Measurements from ENCODE around the gene SLC25A26. TPM values are rescaled to one million over a fixed set of nuclear protein-coding genes. Genes with fewer than 3 reads are reported as not detected.

SLC25A26 gene
- total RNA-seq, 1 donor from 2014 or later, result 39.0 TPM

DNA sequence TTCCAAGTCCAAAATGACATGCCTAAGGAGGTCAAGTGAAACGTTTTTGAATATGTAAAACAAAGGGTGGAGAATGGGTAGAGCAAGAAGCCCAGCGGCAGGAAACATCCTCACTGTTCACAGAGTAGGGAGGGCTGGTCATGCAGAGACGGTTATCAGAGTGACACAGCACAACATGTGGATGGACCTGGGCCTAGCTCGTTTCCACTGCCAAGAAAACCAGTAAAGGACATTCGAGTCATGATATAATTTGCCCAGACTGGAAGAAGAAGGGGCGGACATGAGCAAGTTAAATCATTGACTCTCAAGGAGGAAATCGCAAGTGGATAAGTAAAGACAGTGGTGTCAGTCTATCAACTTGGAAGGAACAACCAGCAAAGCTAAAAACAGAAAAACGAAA, 190.7 kb downstream of the SLC25A26 start:
- no peak for DNase-seq (ENCODE audit: low read depth)
- Histone ChIP-seq H3K4me3 (ENCODE audit: low read depth, low read length) (no peak overlapping the region), H3K27me3 (ENCODE audit: control insufficient read depth, insufficient read depth, low read length) (no peaks in the 10 kb centered on the region), H3K36me3 (ENCODE audit: control insufficient read depth, insufficient read depth, low read length) (peaks cover 11% of the 10 kb centered on the region)
- no peak for FAIRE-seq
- TF ChIP-seq, protein P1, sequence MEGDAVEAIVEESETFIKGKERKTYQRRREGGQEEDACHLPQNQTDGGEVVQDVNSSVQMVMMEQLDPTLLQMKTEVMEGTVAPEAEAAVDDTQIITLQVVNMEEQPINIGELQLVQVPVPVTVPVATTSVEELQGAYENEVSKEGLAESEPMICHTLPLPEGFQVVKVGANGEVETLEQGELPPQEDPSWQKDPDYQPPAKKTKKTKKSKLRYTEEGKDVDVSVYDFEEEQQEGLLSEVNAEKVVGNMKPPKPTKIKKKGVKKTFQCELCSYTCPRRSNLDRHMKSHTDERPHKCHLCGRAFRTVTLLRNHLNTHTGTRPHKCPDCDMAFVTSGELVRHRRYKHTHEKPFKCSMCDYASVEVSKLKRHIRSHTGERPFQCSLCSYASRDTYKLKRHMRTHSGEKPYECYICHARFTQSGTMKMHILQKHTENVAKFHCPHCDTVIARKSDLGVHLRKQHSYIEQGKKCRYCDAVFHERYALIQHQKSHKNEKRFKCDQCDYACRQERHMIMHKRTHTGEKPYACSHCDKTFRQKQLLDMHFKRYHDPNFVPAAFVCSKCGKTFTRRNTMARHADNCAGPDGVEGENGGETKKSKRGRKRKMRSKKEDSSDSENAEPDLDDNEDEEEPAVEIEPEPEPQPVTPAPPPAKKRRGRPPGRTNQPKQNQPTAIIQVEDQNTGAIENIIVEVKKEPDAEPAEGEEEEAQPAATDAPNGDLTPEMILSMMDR (IDR thresholded peaks at IDR 0.05; ENCODE audit: insufficient read depth, low read length, severe bottlenecking), result no peak

DNA sequence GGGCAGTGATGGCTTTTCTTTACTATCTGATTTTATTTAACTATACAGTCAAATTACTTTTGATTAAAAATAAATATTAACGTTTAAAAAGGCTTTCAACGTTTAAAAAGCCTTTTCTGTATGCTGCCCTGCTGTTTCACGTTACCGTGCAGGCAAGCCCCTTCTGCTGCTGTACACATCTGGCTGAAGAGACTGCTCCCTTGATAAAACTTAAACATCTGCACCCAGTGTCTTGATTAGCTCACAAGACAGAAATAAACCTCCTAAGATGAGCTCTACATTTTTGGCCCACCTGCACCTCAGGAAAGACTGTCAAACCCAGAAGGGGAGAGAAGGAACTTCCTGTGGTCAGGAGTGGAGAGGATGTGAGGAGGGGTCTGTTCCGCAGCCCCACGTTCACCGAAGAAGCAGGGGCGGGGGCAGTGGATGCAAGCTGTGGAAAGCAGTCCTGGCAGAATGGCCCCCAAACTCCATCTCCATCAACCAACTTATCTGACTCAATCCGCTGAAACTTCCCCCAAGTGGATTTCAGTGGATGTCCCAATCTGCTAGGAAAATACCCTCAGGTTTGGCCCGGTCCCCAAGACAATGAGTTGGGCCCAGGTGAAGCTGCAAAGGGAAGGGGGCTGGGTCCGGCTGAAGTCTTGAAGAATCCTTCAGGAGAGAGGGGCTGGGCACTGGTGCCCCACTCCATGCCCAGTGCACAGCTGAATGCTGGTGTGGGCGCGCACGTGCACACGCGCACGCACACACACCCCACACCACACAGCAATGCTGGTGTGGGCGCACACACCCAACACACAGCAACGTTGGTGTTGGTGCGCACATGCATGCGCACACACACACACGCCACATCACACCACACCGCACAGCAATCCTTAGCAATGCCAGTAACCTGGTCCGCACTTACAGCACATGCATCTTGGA, 191.4 kb downstream of the SLC25A26 start:
- DNase-seq (ENCODE audit: low read depth), result no peak
- Histone ChIP-seq H3K27me3 (ENCODE audit: control insufficient read depth, insufficient read depth, low read length) (no peaks in the 10 kb centered on the region), H3K36me3 (ENCODE audit: control insufficient read depth, insufficient read depth, low read length) (peaks cover 11% of the 10 kb centered on the region), H3K4me3 (ENCODE audit: low read depth, low read length) (no peak overlapping the region)
- FAIRE-seq, result no peak
- TF ChIP-seq, protein P1 (IDR thresholded peaks at IDR 0.05; ENCODE audit: insufficient read depth, low read length, severe bottlenecking), result no peak

- DNase-seq (ENCODE audit: low read depth) (peak; percentile 35), FAIRE-seq (no peak)
- Histone ChIP-seq H3K4me3 (ENCODE audit: low read depth, low read length) (no peak overlapping the region), H3K36me3 (ENCODE audit: control insufficient read depth, insufficient read depth, low read length) (peaks cover 9% of the 10 kb centered on the region), H3K27me3 (ENCODE audit: control insufficient read depth, insufficient read depth, low read length) (no peaks in the 10 kb centered on the region)
- TF ChIP-seq, protein P1 (IDR thresholded peaks at IDR 0.05; ENCODE audit: insufficient read depth, low read length, severe bottlenecking), result no peak
Measured at GRCh38 chr3:66413151-66413751, 192.4 kb downstream of the SLC25A26 start.

- H3K4me3 ChIP-seq (ENCODE audit: low read depth, low read length), result no peak overlapping the region
- FAIRE-seq (no peak), DNase-seq (ENCODE audit: low read depth) (no peak)
- TF ChIP-seq, protein P1 (IDR thresholded peaks at IDR 0.05; ENCODE audit: insufficient read depth, low read length, severe bottlenecking), result no peak
- H3K27me3 ChIP-seq (ENCODE audit: control insufficient read depth, insufficient read depth, low read length), result no peaks in the 10 kb centered on the region
- peaks cover 9% of the 10 kb centered on the region for H3K36me3 ChIP-seq (ENCODE audit: control insufficient read depth, insufficient read depth, low read length)
Measured at GRCh38 chr3:66414846-66415245, 194.0 kb downstream of the SLC25A26 start.

- TF ChIP-seq, protein P1 (IDR thresholded peaks at IDR 0.05; ENCODE audit: insufficient read depth, low read length, severe bottlenecking), result no peak
- H3K36me3 ChIP-seq (ENCODE audit: control insufficient read depth, insufficient read depth, low read length), result peaks cover 9% of the 10 kb centered on the region
- H3K27me3 ChIP-seq (ENCODE audit: control insufficient read depth, insufficient read depth, low read length), result no peaks in the 10 kb centered on the region
- FAIRE-seq (no peak), DNase-seq (ENCODE audit: low read depth) (no peak)
- H3K4me3 ChIP-seq (ENCODE audit: low read depth, low read length), result no peak overlapping the region
Measured at GRCh38 chr3:66415867-66416428, 195.1 kb downstream of the SLC25A26 start.

Data from bronchial epithelial cell (primary cell).